ENCODE results near the gene HNRNPDL.
A peak's percentile ranks its signal among the peaks of the same experiment; 100 is the strongest.

HNRNPDL gene

DNA sequence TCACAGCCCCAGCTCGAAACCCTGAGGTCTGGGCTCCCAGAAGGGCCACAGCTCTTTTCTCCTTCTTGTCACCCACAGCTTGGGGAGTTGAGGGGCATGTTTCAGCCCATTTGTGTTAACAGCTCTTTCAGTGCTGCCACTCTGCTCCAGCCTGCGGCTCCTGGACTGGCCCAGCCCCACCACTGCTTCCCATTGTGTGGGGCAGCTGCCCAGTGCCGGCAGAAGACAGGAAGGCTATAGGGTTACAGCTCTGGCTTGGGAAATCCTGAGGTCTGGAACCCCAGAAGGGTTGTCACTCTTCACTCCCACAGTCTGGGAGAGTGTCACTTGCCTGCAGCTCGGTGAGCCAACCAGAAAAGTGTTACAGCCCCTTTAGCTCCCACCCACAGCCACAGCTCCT lies 49.4 kb downstream of the HNRNPDL start:
- Histone ChIP-seq H3K9ac (ENCODE audit: low read length) (no peak overlapping the region), H3K79me2 (ENCODE audit: insufficient read depth, low read length) (no peaks in the 10 kb centered on the region), H3K27me3 (ENCODE audit: insufficient read depth, low read length) (peaks cover 4% of the 10 kb centered on the region), H3K4me2 (ENCODE audit: low read length) (no peak overlapping the region), H3F3A (ENCODE audit: insufficient read depth, low read length) (no peaks in the 10 kb centered on the region), H4K20me1 (ENCODE audit: insufficient read depth, low read length) (no peaks in the 10 kb centered on the region), H3K9me2 (ENCODE audit: low read depth, low read length) (no peaks in the 10 kb centered on the region), H3K9me3 (ENCODE audit: low read length) (peaks cover 10% of the 10 kb centered on the region), H3K4me1 (ENCODE audit: insufficient read depth, low read length, severe bottlenecking) (peaks cover 5% of the 10 kb centered on the region), H3K27ac (ENCODE audit: low read depth, low read length, poor library complexity, severe bottlenecking) (no peak overlapping the region), H2AFZ (ENCODE audit: low read length) (no peak overlapping the region), H3K36me3 (ENCODE audit: insufficient read depth, low read length) (peaks cover 7% of the 10 kb centered on the region; the same call in 1 of the 2 replicates), H3K4me3 (ENCODE audit: low read depth, low read length, poor library complexity, severe bottlenecking) (no peak overlapping the region)
- TF ChIP-seq, protein P1, sequence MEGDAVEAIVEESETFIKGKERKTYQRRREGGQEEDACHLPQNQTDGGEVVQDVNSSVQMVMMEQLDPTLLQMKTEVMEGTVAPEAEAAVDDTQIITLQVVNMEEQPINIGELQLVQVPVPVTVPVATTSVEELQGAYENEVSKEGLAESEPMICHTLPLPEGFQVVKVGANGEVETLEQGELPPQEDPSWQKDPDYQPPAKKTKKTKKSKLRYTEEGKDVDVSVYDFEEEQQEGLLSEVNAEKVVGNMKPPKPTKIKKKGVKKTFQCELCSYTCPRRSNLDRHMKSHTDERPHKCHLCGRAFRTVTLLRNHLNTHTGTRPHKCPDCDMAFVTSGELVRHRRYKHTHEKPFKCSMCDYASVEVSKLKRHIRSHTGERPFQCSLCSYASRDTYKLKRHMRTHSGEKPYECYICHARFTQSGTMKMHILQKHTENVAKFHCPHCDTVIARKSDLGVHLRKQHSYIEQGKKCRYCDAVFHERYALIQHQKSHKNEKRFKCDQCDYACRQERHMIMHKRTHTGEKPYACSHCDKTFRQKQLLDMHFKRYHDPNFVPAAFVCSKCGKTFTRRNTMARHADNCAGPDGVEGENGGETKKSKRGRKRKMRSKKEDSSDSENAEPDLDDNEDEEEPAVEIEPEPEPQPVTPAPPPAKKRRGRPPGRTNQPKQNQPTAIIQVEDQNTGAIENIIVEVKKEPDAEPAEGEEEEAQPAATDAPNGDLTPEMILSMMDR (IDR thresholded peaks at IDR 0.05; ENCODE audit: low read length) = no peak
- TF ChIP-seq EZH2 (IDR thresholded peaks at IDR 0.05; ENCODE audit: borderline replicate concordance, low read length) = no peak

DNA sequence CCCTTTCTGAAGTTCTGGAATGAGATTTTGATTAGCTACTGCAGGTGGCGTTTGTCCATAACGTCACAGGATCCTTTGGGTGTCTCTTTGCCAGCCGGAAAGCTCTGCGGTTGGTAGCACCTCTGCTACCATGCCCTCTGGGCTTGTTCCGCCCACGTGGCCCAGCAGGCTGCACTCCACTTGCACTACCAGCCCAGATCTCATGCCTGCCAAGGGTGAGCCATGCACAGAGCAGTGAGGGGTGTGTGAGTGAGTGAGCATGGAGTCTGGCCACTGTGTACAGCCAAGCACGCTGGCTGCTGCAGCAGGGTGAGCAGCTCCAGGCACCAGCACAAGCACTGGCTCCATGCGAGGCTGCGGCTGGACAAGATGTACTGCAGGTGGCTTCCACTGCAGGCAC lies 49.9 kb downstream of the HNRNPDL start:
- TF ChIP-seq EZH2 (IDR thresholded peaks at IDR 0.05; ENCODE audit: borderline replicate concordance, low read length) = no peak
- TF ChIP-seq, protein P1 (IDR thresholded peaks at IDR 0.05; ENCODE audit: low read length) = no peak
- Histone ChIP-seq H2AFZ (ENCODE audit: low read length) (no peak overlapping the region), H3K4me3 (ENCODE audit: low read depth, low read length, poor library complexity, severe bottlenecking) (no peak overlapping the region), H3K9me3 (ENCODE audit: low read length) (peaks cover 6% of the 10 kb centered on the region), H3K9me2 (ENCODE audit: low read depth, low read length) (no peaks in the 10 kb centered on the region), H3F3A (ENCODE audit: insufficient read depth, low read length) (no peaks in the 10 kb centered on the region), H4K20me1 (ENCODE audit: insufficient read depth, low read length) (no peaks in the 10 kb centered on the region), H3K4me2 (ENCODE audit: low read length) (no peak overlapping the region), H3K27me3 (ENCODE audit: insufficient read depth, low read length) (peaks cover 4% of the 10 kb centered on the region), H3K4me1 (ENCODE audit: insufficient read depth, low read length, severe bottlenecking) (peaks cover 10% of the 10 kb centered on the region), H3K36me3 (ENCODE audit: insufficient read depth, low read length) (peaks cover 11% of the 10 kb centered on the region; the same call in 1 of the 2 replicates), H3K27ac (ENCODE audit: low read depth, low read length, poor library complexity, severe bottlenecking) (no peak overlapping the region), H3K9ac (ENCODE audit: low read length) (no peak overlapping the region), H3K79me2 (ENCODE audit: insufficient read depth, low read length) (no peaks in the 10 kb centered on the region)

DNA sequence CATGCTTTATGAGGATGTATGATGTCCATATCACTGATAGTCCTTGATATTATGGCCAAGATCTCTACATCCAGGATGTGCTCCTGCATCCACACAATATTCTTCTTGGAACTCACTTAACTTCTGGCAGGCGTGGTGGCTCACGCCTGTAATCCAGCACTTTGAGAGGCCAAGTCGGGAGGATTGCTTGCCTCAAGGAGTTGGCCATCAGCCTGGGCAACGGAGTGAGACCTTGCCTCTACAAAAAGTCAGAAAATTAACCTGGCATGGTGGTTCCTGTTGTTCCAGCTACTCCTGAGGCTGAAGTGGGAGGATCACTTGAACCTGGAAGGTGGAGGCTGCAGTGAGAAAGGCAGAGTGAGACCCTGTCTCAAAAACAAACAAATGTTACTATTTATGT lies 54.2 kb downstream of the HNRNPDL start:
- Histone ChIP-seq H3K9ac (ENCODE audit: low read length) (no peak overlapping the region), H3K4me3 (ENCODE audit: low read depth, low read length, poor library complexity, severe bottlenecking) (no peak overlapping the region), H3K4me2 (ENCODE audit: low read length) (peak overlapping the region; percentile 91), H3K4me1 (ENCODE audit: insufficient read depth, low read length, severe bottlenecking) (peaks cover 19% of the 10 kb centered on the region), H3K27ac (ENCODE audit: low read depth, low read length, poor library complexity, severe bottlenecking) (no peak overlapping the region), H3K27me3 (ENCODE audit: insufficient read depth, low read length) (no peaks in the 10 kb centered on the region; the same call in 1 of the 2 replicates), H3K79me2 (ENCODE audit: insufficient read depth, low read length) (peaks cover 31% of the 10 kb centered on the region), H2AFZ (ENCODE audit: low read length) (no peak overlapping the region), H3F3A (ENCODE audit: insufficient read depth, low read length) (no peaks in the 10 kb centered on the region), H3K9me3 (ENCODE audit: low read length) (peaks cover 3% of the 10 kb centered on the region; the same call in 1 of the 2 replicates), H4K20me1 (ENCODE audit: insufficient read depth, low read length) (peaks cover 2% of the 10 kb centered on the region; the same call in 1 of the 2 replicates), H3K36me3 (ENCODE audit: insufficient read depth, low read length) (peaks cover 32% of the 10 kb centered on the region), H3K9me2 (ENCODE audit: low read depth, low read length) (no peaks in the 10 kb centered on the region)
- TF ChIP-seq, protein P1 (IDR thresholded peaks at IDR 0.05; ENCODE audit: low read length) = no peak
- TF ChIP-seq EZH2 (IDR thresholded peaks at IDR 0.05; ENCODE audit: borderline replicate concordance, low read length) = no peak

All from OCI-LY1 (cell line).